ENCODE data around the gene GEMIN5.

- TF ChIP-seq CTCF (IDR thresholded peaks at IDR 0.05; ENCODE audit: insufficient read depth, low read length) (no peak), REST (IDR thresholded peaks at IDR 0.05; ENCODE audit: insufficient replicate concordance, low read depth) (no peak), POLR2AphosphoS5 (IDR thresholded peaks at IDR 0.05; ENCODE audit: low read depth) (no peak)
Observed at GRCh38 chr5:154895606-154896561, 42.1 kb downstream of the GEMIN5 start.

Measured in HL-60 (cell line).